ENCODE measurements around the gene SLX9.

DNA sequence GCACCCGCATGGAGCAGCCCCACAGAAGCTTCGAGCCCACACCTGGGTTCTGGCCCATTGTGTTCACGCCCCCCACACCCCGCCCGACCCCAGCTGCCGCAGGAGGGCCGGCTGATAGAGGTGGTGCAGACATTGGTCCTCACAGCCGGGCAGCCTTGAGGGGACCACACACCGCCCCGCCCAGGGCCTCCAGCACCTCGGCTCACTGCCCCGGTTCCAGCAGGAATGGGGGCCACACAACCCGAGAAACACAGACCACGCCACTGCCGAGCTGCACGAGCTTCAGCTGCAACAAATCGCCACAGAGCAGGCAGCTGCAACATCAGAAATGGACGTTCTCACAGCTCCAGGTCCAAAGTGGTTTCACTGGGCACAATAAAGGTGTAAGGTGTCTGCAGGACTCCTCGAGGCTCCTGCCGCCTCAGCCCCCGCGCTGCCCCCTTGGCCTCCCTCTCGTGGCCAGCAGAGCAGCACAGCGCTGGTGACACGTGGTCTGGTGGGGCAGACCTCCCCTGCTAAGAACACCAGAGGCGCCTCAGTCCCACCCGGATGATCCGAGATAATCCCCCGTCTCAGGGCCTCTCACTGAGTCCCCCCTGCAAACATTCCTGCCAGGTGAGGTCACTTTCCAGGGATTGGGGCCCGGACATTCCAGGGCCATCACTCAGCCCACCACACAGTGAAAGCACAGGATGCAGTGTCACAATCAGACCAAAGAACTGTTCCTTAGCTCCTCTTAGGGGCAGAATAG lies 72.3 kb downstream of the SLX9 start:
- peak; percentile 82 for TF ChIP-seq TCF12 (IDR thresholded peaks at IDR 0.05)
- TF ChIP-seq SIN3A (IDR thresholded peaks at IDR 0.05; ENCODE audit: borderline replicate concordance, low read depth, low read length): 0 out of 2 replicates have a peak, but pooled peaks have one; percentile 45

Data from SK-N-SH (cell line).